Prostate gland (tissue), 2 donors: ENCODE results near the gene FTL.

ENCODE experiments used
- POLR2A ChIP-seq: fragments of 450-650 bp; IDR thresholded peaks from one replicate; pipeline ENCODE4 v1.6.1; 2016; ENCODE audit warnings: antibody characterized with exemption, mild to moderate bottlenecking
- TF ChIP-seq, protein P1 (sequence below), 4 experiments: fragments of 200-600 bp in 2 of 4; fragments of 450-650 bp in 2 of 4; sonication (generic) in 2 of 4; IDR thresholded peaks; 1 replicate in 3 of 4; 2 replicates in 1 of 4; pipeline ENCODE4 v1.5.1; 2016 to 2019; ENCODE audit warnings: antibody characterized with exemption in 4 of 4, mild to moderate bottlenecking in 2 of 4, moderate library complexity in 2 of 4

DNA sequence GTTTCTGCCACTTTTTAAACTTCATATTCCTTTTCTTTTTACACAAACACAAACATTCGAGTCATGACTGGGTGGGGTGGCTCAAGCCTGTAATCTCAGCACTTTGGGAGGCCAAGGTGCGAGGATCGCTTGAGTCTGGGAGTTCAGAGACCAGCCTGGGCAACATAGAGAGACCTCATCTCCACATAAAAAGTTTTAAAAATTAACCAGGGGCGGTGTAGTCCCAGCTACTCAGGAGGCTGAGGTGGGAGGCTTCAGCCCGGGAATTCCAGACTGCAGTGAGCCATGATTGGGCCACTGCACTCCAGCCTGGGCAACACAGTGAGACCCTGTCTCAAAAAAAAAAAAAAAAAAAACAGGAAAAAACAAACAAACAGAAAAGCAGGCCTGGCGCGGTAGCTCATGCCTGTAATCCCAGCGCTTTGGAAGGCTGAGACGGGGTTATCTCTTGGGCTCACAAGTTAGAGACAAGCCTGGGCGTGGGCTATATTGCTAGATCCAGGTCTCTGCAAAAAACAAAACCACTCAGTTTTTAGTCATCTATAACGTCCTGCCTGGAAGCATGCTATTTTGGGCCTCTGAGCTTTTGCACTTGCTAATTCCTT lies 11.0 kb upstream of the FTL start:
- TF ChIP-seq, protein P1, sequence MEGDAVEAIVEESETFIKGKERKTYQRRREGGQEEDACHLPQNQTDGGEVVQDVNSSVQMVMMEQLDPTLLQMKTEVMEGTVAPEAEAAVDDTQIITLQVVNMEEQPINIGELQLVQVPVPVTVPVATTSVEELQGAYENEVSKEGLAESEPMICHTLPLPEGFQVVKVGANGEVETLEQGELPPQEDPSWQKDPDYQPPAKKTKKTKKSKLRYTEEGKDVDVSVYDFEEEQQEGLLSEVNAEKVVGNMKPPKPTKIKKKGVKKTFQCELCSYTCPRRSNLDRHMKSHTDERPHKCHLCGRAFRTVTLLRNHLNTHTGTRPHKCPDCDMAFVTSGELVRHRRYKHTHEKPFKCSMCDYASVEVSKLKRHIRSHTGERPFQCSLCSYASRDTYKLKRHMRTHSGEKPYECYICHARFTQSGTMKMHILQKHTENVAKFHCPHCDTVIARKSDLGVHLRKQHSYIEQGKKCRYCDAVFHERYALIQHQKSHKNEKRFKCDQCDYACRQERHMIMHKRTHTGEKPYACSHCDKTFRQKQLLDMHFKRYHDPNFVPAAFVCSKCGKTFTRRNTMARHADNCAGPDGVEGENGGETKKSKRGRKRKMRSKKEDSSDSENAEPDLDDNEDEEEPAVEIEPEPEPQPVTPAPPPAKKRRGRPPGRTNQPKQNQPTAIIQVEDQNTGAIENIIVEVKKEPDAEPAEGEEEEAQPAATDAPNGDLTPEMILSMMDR (IDR thresholded peaks at IDR 0.05) = no peak
- no peak for TF ChIP-seq POLR2A
